ENCODE data around the gene DIS3L2. TPM values are rescaled to one million over a fixed set of nuclear protein-coding genes. Genes with fewer than 3 reads are reported as not detected.
"Not testable (repeated sequence)": the region's sequence is repeated elsewhere in the genome, so short reads cannot be mapped to it uniquely, and the experiment has no call there.

Gene DIS3L2
- total and polyA plus RNA-seq, 10 donors = 9.1 to 59.8 (median 35.4) TPM

- no peak for TF ChIP-seq POLR2A (IDR thresholded peaks at IDR 0.05)
- TF ChIP-seq POLR2AphosphoS5 (IDR thresholded peaks at IDR 0.05) = no peak
- Histone ChIP-seq H3K4me1 (no peaks in the 10 kb centered on the region), H3K27ac (no peak overlapping the region), H3K9me3 (no peaks in the 10 kb centered on the region), H3K36me3 (peaks cover 0 to 44% (median 15%) of the 10 kb centered on the region in 6 donors), H3K27me3 (replicated peaks in 1 of 7) (no peaks in the 10 kb centered on the region), H3K4me3 (no peak overlapping the region)
- intact Hi-C loops (cut with DNase I; ENCODE audit: low total_unique reads) = no loop called here
- peak; percentile 68 for DNase-seq
- WGBS, 5 donors = 85 to 97% (median 95%) methylated on average over 10 to 15 of the region's 15 CpGs
Measured at GRCh38 chr2:232336241-232336736, 374.8 kb downstream of the DIS3L2 start.

DNA sequence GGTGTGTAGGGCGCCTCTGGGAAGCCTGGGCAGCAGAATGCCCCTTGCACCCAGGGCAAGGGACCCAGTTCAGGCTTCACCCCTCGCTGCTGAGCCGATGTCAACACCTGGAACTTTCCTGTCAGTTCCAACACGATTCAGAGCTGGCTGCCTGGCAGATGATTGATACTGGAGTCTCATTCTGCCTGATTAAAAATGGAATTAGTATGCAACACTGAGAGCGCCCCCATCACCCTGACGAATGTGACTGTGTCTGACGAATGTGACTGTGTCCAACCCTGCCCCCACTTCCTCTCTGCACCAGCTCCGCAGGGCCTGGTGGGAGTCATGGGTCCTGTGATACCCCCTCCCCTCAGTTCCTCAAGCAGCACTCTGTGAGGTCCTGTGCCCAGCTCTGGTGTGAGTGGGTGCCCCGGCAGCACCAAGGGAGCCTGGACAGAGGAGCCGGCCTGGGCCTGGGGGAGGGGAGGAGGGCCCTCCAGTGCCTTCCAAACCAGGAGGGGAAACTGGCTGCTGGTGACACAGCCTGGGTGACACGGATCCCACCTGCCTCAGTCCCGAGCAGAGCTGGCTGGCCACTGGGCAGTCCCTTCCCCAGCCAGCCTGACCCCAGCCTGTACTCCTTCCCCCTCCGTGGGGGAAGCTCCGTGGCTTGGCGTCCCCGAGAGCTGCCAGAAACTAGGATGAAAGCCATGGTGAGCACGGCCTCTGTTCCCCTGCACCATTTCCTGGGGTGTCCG, 375.6 kb downstream of the DIS3L2 start:
- peak; percentile 64 for DNase-seq
- TF ChIP-seq CTCF (IDR thresholded peaks at IDR 0.05 in 8 of 11, conservative IDR thresholded peaks at IDR 0.05 in 3 of 11) = no peak
- intact Hi-C loops (cut with DNase I; ENCODE audit: low total_unique reads) = no loop called here
- 78 to 92% (median 88%) methylated on average over 11 to 18 of the region's 18 CpGs for WGBS, 5 donors
- Histone ChIP-seq H3K4me3 (no peak overlapping the region), H3K36me3 (peaks cover 0 to 42% (median 15%) of the 10 kb centered on the region in 6 donors), H3K4me1 (no peaks in the 10 kb centered on the region), H3K27me3 (replicated peaks in 1 of 7) (no peaks in the 10 kb centered on the region), H3K9me3 (no peaks in the 10 kb centered on the region), H3K27ac (no peak overlapping the region)

GRCh38 chr2:232338094-232338758, 376.7 kb downstream of the DIS3L2 start:
- 81 to 100% (median 86%) methylated on average over 3 to 12 of the region's 16 CpGs for WGBS, 5 donors
- H3K4me3 ChIP-seq; H3K9me3 ChIP-seq; intact Hi-C loops (cut with DNase I; ENCODE audit: low total_unique reads); H3K4me1 ChIP-seq; H3K27ac ChIP-seq; H3K27me3 ChIP-seq (replicated peaks in 1 of 7): not testable (repeated sequence)
- H3K36me3 ChIP-seq = peaks cover 0 to 42% (median 15%) of the 10 kb centered on the region in 6 donors
- peak; percentile 68 for DNase-seq

- WGBS, 5 donors = 83 to 91% (median 90%) methylated on average over 7 of the region's 7 CpGs; no CpG with 5 or more reads in 1 of the 5 donors
- TF ChIP-seq POLR2AphosphoS5 (IDR thresholded peaks at IDR 0.05) = no peak
- no peak for TF ChIP-seq CTCF (IDR thresholded peaks at IDR 0.05 in 8 of 11, conservative IDR thresholded peaks at IDR 0.05 in 3 of 11)
- no peak for TF ChIP-seq POLR2A (IDR thresholded peaks at IDR 0.05)
- Histone ChIP-seq H3K4me1 (no peaks in the 10 kb centered on the region), H3K36me3 (peaks cover 0 to 37% (median 13%) of the 10 kb centered on the region in 6 donors), H3K27me3 (replicated peaks in 1 of 7) (no peaks in the 10 kb centered on the region), H3K27ac (no peak overlapping the region), H3K9me3 (no peaks in the 10 kb centered on the region), H3K4me3 (no peak overlapping the region)
- DNase-seq = peak; percentile 72
- intact Hi-C loops (cut with DNase I; ENCODE audit: low total_unique reads) = no loop called here
Measured at GRCh38 chr2:232338759-232339106, 377.2 kb downstream of the DIS3L2 start.
